Loucy (cell line): Measurements from ENCODE around the gene RPL21.
"Not testable (repeated sequence)": the region's sequence is repeated elsewhere in the genome, so short reads cannot be mapped to it uniquely, and the experiment has no call there.

Source experiments
- H2AFZ ChIP-seq: fragments of 200-600 bp; sonication (generic); 2 replicates; pipeline ENCODE4 v1.6.0; 2016; ENCODE audit warnings: antibody characterized with exemption, mild to moderate bottlenecking, low read length, moderate library complexity
- H3F3A ChIP-seq: fragments of 200-600 bp; 2 replicates; pipeline ENCODE4 v1.6.0; 2016; ENCODE audit warnings: antibody characterized with exemption, low read depth, mild to moderate bottlenecking
- H3K27me3 ChIP-seq: fragments of 200-600 bp; sonication (generic); 2 replicates; pipeline ENCODE4 v1.6.1; 2014; ENCODE audit warnings: low read length, mild to moderate bottlenecking; ENCODE audit not compliant: insufficient read depth, poor library complexity, severe bottlenecking
- H3K36me3 ChIP-seq: fragments of 200-600 bp; sonication (generic); 2 replicates; pipeline ENCODE4 v1.6.1; 2016; ENCODE audit warnings: low read length; ENCODE audit not compliant: insufficient read depth
- H3K4me1 ChIP-seq: fragments of 200-600 bp; sonication (generic); 2 replicates; pipeline ENCODE4 v1.5.1; 2014; ENCODE audit warnings: low read length, mild to moderate bottlenecking; ENCODE audit not compliant: insufficient read depth, poor library complexity, severe bottlenecking
- H3K4me2 ChIP-seq: fragments of 200-600 bp; sonication (generic); 2 replicates; pipeline ENCODE4 v1.6.0; 2014; ENCODE audit warnings: antibody characterized with exemption, low read length, low read depth, mild to moderate bottlenecking; ENCODE audit not compliant: poor library complexity, severe bottlenecking
- H3K4me3 ChIP-seq: fragments of 200-600 bp; sonication (generic); 2 replicates; pipeline ENCODE4 v1.5.1; 2014; ENCODE audit warnings: low read length, mild to moderate bottlenecking, mixed read lengths; ENCODE audit not compliant: poor library complexity, severe bottlenecking
- H3K79me2 ChIP-seq: fragments of 200-600 bp; sonication (generic); 2 replicates; pipeline ENCODE4 v1.6.1; 2014; ENCODE audit warnings: low read length; ENCODE audit not compliant: insufficient read depth
- H3K9ac ChIP-seq: fragments of 200-600 bp; sonication (generic); 2 replicates; pipeline ENCODE4 v1.6.0; 2014; ENCODE audit warnings: mild to moderate bottlenecking, low read depth, low read length, moderate library complexity; ENCODE audit not compliant: poor library complexity, severe bottlenecking
- H3K9me2 ChIP-seq: fragments of 200-600 bp; sonication (generic); replicated peaks from 2 replicates; pipeline ENCODE4 v1.6.1; 2016; ENCODE audit warnings: low read depth, low read length, mixed read lengths
- H3K9me3 ChIP-seq: fragments of 200-600 bp; sonication (generic); 2 replicates; pipeline ENCODE4 v1.6.1; 2014; ENCODE audit warnings: mild to moderate bottlenecking, antibody characterized with exemption, low read length, low read depth; ENCODE audit not compliant: insufficient read depth
- H4K20me1 ChIP-seq: fragments of 200-600 bp; sonication (generic); 2 replicates; pipeline ENCODE4 v1.6.0; 2014; ENCODE audit warnings: antibody characterized with exemption, low read length, mild to moderate bottlenecking; ENCODE audit not compliant: insufficient read depth, poor library complexity, severe bottlenecking
- EZH2phosphoT487 ChIP-seq: fragments of 200-600 bp; IDR thresholded peaks from 2 replicates; pipeline ENCODE4 v1.6.1; 2018; ENCODE audit warnings: antibody characterized with exemption, mild to moderate bottlenecking, moderate library complexity, borderline replicate concordance
- TF ChIP-seq, protein P1 (sequence below): fragments of 200-600 bp; sonication (generic); conservative IDR thresholded peaks from 2 replicates; pipeline ENCODE4 v1.5.1; 2014; ENCODE audit warnings: mild to moderate bottlenecking, antibody characterized with exemption, low read length

RPL21 gene

GRCh38 chr13:27296496-27296895 is 45.1 kb downstream of the RPL21 start:
- H3K4me1 ChIP-seq: peaks cover 18% of the 10 kb centered on the region
- no peaks in the 10 kb centered on the region for H3F3A ChIP-seq
- no peaks in the 10 kb centered on the region for H4K20me1 ChIP-seq
- H3K36me3 ChIP-seq: no peaks in the 10 kb centered on the region
- no peak overlapping the region for H2AFZ ChIP-seq
- no peaks in the 10 kb centered on the region for H3K9me2 ChIP-seq
- H3K9me3 ChIP-seq: no peaks in the 10 kb centered on the region
- no peak overlapping the region for H3K4me2 ChIP-seq
- H3K9ac ChIP-seq: no peak overlapping the region
- no peak for TF ChIP-seq EZH2phosphoT487
- TF ChIP-seq, protein P1, sequence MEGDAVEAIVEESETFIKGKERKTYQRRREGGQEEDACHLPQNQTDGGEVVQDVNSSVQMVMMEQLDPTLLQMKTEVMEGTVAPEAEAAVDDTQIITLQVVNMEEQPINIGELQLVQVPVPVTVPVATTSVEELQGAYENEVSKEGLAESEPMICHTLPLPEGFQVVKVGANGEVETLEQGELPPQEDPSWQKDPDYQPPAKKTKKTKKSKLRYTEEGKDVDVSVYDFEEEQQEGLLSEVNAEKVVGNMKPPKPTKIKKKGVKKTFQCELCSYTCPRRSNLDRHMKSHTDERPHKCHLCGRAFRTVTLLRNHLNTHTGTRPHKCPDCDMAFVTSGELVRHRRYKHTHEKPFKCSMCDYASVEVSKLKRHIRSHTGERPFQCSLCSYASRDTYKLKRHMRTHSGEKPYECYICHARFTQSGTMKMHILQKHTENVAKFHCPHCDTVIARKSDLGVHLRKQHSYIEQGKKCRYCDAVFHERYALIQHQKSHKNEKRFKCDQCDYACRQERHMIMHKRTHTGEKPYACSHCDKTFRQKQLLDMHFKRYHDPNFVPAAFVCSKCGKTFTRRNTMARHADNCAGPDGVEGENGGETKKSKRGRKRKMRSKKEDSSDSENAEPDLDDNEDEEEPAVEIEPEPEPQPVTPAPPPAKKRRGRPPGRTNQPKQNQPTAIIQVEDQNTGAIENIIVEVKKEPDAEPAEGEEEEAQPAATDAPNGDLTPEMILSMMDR: no peak
- H3K27me3 ChIP-seq: no peaks in the 10 kb centered on the region
- H3K4me3 ChIP-seq: no peak overlapping the region
- no peaks in the 10 kb centered on the region for H3K79me2 ChIP-seq

GRCh38 chr13:27298849-27299248 is 47.5 kb downstream of the RPL21 start:
- Histone ChIP-seq H3K4me1 (peaks cover 10% of the 10 kb centered on the region), H3F3A (no peaks in the 10 kb centered on the region), H2AFZ (no peak overlapping the region), H3K36me3 (no peaks in the 10 kb centered on the region), H3K4me2 (no peak overlapping the region), H3K9me2 (no peaks in the 10 kb centered on the region), H3K4me3 (no peak overlapping the region), H3K9me3 (peaks cover 6% of the 10 kb centered on the region; the same call in 1 of the 2 replicates), H3K79me2 (no peaks in the 10 kb centered on the region), H3K9ac (no peak overlapping the region), H3K27me3 (no peaks in the 10 kb centered on the region), H4K20me1 (no peaks in the 10 kb centered on the region)
- TF ChIP-seq, protein P1: no peak
- no peak for TF ChIP-seq EZH2phosphoT487

- H3K9ac ChIP-seq, H3K4me3 ChIP-seq, H3K79me2 ChIP-seq, H3F3A ChIP-seq, H3K4me2 ChIP-seq, H4K20me1 ChIP-seq, H3K36me3 ChIP-seq, H3K9me3 ChIP-seq, H3K27me3 ChIP-seq, H3K9me2 ChIP-seq, H2AFZ ChIP-seq, H3K4me1 ChIP-seq: not testable (repeated sequence)
These were observed 49.0 kb downstream of the RPL21 start for GRCh38 chr13:27300406-27300805.

GRCh38 chr13:27300941-27301586 is 49.7 kb downstream of the RPL21 start:
- Histone ChIP-seq H3K4me1 (no peaks in the 10 kb centered on the region), H3K79me2 (no peaks in the 10 kb centered on the region), H3K9me3 (peaks cover 6% of the 10 kb centered on the region; the same call in 1 of the 2 replicates), H3K9ac (no peak overlapping the region), H4K20me1 (no peaks in the 10 kb centered on the region), H3K4me2 (no peak overlapping the region), H3K36me3 (no peaks in the 10 kb centered on the region), H3K4me3 (no peak overlapping the region), H2AFZ (no peak overlapping the region), H3K9me2 (no peaks in the 10 kb centered on the region), H3K27me3 (no peaks in the 10 kb centered on the region), H3F3A (no peaks in the 10 kb centered on the region)
- no peak for TF ChIP-seq EZH2phosphoT487
- TF ChIP-seq, protein P1: no peak
